ENCODE measurements around the gene LIAS. TPM values are rescaled to one million over a fixed set of nuclear protein-coding genes. Genes with fewer than 3 reads are reported as not detected.
A peak's percentile ranks its signal among the peaks of the same experiment; 100 is the strongest.
"Not testable (repeated sequence)": the region's sequence is repeated elsewhere in the genome, so short reads cannot be mapped to it uniquely, and the experiment has no call there.

Gene LIAS
- polyA plus RNA-seq, 1 donor from 2014 or later, result 24.6 TPM

DNA sequence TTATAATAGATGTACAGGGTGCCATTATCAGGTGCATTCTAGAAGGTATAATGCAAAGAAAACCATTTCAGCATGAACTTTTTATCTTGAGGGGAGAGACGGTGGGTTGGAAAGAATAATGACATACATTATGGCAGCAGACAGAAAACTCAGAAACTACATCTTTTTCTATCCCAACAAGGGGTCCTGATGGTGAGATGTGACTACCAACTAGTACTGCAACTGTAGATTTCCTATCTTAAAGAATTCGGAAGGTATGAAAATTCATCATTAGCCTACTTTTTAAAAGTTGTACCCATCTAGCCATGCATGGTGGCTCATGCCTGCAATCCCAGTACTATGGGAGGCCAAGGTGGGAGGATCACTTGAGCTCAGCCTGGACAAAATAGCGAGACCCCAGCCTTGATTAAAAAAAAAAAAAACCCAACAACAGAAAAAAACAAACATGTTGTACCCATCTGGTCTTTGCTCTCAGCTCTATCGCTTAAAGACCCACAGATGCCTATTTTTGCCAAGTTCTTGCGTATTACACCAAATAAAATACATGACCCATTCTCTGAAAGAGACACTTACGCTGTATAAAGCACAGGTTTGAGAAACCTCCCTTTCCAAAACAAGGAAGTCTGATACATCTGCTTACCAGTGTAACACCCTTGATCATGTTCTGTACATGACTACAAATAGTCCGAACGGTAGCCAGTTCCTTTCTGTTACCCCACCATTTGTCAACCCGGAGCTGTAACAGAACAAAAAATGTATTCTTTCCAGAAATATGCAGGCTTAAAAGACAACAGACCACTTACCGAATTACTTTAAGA lies 1.7 kb upstream of the LIAS start:
- TF ChIP-seq EZH2 (IDR thresholded peaks at IDR 0.05; ENCODE audit: borderline replicate concordance, insufficient read depth, low read length, poor library complexity, severe bottlenecking), result no peak
- TF ChIP-seq TAF1 (IDR thresholded peaks at IDR 0.05; ENCODE audit: low read depth), result no peak
- TF ChIP-seq POLR2AphosphoS5 (IDR thresholded peaks at IDR 0.05), result no peak
- no peak for TF ChIP-seq EP300 (conservative IDR thresholded peaks at IDR 0.05; ENCODE audit: poor library complexity, severe bottlenecking)
- TF ChIP-seq, protein P1, sequence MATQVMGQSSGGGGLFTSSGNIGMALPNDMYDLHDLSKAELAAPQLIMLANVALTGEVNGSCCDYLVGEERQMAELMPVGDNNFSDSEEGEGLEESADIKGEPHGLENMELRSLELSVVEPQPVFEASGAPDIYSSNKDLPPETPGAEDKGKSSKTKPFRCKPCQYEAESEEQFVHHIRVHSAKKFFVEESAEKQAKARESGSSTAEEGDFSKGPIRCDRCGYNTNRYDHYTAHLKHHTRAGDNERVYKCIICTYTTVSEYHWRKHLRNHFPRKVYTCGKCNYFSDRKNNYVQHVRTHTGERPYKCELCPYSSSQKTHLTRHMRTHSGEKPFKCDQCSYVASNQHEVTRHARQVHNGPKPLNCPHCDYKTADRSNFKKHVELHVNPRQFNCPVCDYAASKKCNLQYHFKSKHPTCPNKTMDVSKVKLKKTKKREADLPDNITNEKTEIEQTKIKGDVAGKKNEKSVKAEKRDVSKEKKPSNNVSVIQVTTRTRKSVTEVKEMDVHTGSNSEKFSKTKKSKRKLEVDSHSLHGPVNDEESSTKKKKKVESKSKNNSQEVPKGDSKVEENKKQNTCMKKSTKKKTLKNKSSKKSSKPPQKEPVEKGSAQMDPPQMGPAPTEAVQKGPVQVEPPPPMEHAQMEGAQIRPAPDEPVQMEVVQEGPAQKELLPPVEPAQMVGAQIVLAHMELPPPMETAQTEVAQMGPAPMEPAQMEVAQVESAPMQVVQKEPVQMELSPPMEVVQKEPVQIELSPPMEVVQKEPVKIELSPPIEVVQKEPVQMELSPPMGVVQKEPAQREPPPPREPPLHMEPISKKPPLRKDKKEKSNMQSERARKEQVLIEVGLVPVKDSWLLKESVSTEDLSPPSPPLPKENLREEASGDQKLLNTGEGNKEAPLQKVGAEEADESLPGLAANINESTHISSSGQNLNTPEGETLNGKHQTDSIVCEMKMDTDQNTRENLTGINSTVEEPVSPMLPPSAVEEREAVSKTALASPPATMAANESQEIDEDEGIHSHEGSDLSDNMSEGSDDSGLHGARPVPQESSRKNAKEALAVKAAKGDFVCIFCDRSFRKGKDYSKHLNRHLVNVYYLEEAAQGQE (IDR thresholded peaks at IDR 0.05; ENCODE audit: borderline replicate concordance), result no peak
- no peak for TF ChIP-seq MXI1 (conservative IDR thresholded peaks at IDR 0.05; ENCODE audit: poor library complexity, severe bottlenecking)
- no peak for TF ChIP-seq RAD21 (conservative IDR thresholded peaks at IDR 0.05)
- TF ChIP-seq, protein P2, sequence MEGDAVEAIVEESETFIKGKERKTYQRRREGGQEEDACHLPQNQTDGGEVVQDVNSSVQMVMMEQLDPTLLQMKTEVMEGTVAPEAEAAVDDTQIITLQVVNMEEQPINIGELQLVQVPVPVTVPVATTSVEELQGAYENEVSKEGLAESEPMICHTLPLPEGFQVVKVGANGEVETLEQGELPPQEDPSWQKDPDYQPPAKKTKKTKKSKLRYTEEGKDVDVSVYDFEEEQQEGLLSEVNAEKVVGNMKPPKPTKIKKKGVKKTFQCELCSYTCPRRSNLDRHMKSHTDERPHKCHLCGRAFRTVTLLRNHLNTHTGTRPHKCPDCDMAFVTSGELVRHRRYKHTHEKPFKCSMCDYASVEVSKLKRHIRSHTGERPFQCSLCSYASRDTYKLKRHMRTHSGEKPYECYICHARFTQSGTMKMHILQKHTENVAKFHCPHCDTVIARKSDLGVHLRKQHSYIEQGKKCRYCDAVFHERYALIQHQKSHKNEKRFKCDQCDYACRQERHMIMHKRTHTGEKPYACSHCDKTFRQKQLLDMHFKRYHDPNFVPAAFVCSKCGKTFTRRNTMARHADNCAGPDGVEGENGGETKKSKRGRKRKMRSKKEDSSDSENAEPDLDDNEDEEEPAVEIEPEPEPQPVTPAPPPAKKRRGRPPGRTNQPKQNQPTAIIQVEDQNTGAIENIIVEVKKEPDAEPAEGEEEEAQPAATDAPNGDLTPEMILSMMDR (IDR thresholded peaks at IDR 0.05; ENCODE audit: poor library complexity, severe bottlenecking), result no peak
- no peak for TF ChIP-seq SMC3 (conservative IDR thresholded peaks at IDR 0.05; ENCODE audit: poor library complexity)
- peak overlapping the region; percentile 94 for H3K4me3 ChIP-seq (ENCODE audit: low read length)
- no peak overlapping the region for H3K27ac ChIP-seq (ENCODE audit: low read length)
- no peaks in the 10 kb centered on the region for H3K27me3 ChIP-seq (ENCODE audit: insufficient read depth, low read depth, low read length)
- H3K79me2 ChIP-seq (replicated peaks; ENCODE audit: insufficient read depth, low read length), result peaks cover 22% of the 10 kb centered on the region
- peaks cover 5% of the 10 kb centered on the region for H3F3A ChIP-seq (ENCODE audit: insufficient read depth, low read length, poor library complexity, severe bottlenecking)
- H3K9me3 ChIP-seq (ENCODE audit: low read length), result no peaks in the 10 kb centered on the region
- H3K9ac ChIP-seq (ENCODE audit: low read length), result peak overlapping the region; percentile 97
- no peak overlapping the region for H2AFZ ChIP-seq (ENCODE audit: low read depth, low read length)
- peak overlapping the region; percentile 86 for H3K4me2 ChIP-seq (ENCODE audit: low read length)
- peaks cover 3% of the 10 kb centered on the region for H4K20me1 ChIP-seq (ENCODE audit: insufficient read depth)
- peaks cover 14% of the 10 kb centered on the region for H3K36me3 ChIP-seq (ENCODE audit: insufficient read depth, low read length)
- H3K9me2 ChIP-seq (ENCODE audit: insufficient read depth, low read length), result no peaks in the 10 kb centered on the region

DNA sequence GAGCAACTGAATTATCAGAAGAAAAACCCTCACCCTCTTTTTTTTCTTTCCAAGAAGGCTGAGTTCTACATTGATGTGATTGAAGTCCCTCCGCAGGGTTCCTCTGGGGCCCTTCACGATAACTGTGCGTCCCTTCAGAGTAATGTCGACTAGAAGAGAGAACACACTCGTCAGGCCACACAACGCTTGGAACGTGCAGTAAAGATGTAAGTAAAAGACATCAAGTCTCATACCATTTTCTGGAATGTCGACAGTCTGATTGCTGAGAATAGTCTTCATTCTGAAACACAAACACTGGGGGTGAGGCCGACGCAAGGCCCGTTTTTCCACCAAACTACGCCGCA lies 723 bp upstream of the LIAS start:
- Histone ChIP-seq H3K4me3 (ENCODE audit: low read length) (peak overlapping the region; percentile 94), H3K27ac (ENCODE audit: low read length) (peak overlapping the region; percentile 95), H3K36me3 (ENCODE audit: insufficient read depth, low read length) (peaks cover 14% of the 10 kb centered on the region), H2AFZ (ENCODE audit: low read depth, low read length) (peak overlapping the region; percentile 100), H3K9ac (ENCODE audit: low read length) (peak overlapping the region; percentile 97), H3K4me2 (ENCODE audit: low read length) (peak overlapping the region; percentile 86), H3K79me2 (replicated peaks; ENCODE audit: insufficient read depth, low read length) (peaks cover 22% of the 10 kb centered on the region)
- H3K9me2 ChIP-seq (ENCODE audit: insufficient read depth, low read length); H3K9me3 ChIP-seq (ENCODE audit: low read length); H3K27me3 ChIP-seq (ENCODE audit: insufficient read depth, low read depth, low read length); H4K20me1 ChIP-seq (ENCODE audit: insufficient read depth); H3F3A ChIP-seq (ENCODE audit: insufficient read depth, low read length, poor library complexity, severe bottlenecking): not testable (repeated sequence)
